ENCODE data around the gene SCGB1D2.

DNA sequence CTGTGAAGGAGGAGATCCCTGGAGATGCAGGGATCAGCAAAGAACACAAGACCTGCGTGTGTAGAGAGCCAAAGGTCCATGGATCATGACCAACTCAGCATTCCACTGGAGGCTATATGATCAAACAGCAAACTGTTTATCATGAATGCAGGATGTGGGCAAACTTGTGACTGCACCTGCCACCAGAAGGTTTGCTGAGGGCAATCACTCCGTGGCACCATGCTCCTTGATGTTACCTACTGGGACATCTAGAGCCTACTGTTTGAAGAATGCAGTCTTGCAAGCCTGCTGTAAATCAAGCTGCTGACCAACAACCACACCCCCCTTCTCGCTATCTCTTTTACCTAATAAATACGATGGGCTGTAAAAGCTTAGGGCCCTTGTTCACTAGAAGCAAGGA, 9.7 kb downstream of the SCGB1D2 start:
- no peak for TF ChIP-seq CTCF (IDR thresholded peaks at IDR 0.05; ENCODE audit: low read depth, low read length)
- no peak for TF ChIP-seq EZH2phosphoT487 (IDR thresholded peaks at IDR 0.05; ENCODE audit: low read depth)

Measured in OCI-LY3 (cell line).